ENCODE measurements around the gene CACNA1I. TPM values are rescaled to one million over a fixed set of nuclear protein-coding genes. Genes with fewer than 3 reads are reported as not detected.

CACNA1I gene
- total RNA-seq, 1 donor from 2014 or later, result 0.11 TPM

GRCh38 chr22:39596601-39597000, 26.0 kb downstream of the CACNA1I start:
- Histone ChIP-seq H2AFZ (ENCODE audit: low read depth, low read length) (no peak overlapping the region), H3K27me3 (ENCODE audit: insufficient read depth, low read length) (peaks cover 29% of the 10 kb centered on the region), H3K79me2 (ENCODE audit: insufficient read depth, low read length) (no peaks in the 10 kb centered on the region), H4K20me1 (ENCODE audit: insufficient read depth, low read length) (no peaks in the 10 kb centered on the region), H3K9ac (ENCODE audit: low read length) (no peak overlapping the region), H3K9me3 (ENCODE audit: insufficient read depth, low read depth, low read length) (no peaks in the 10 kb centered on the region), H3K4me2 (ENCODE audit: low read length) (no peak overlapping the region), H3K36me3 (ENCODE audit: insufficient read depth, low read length) (no peaks in the 10 kb centered on the region), H3K4me3 (ENCODE audit: insufficient read depth, low read depth, low read length) (no peak overlapping the region), H3K4me1 (ENCODE audit: insufficient read depth, low read length) (peaks cover 16% of the 10 kb centered on the region), H3K27ac (ENCODE audit: low read depth, low read length) (no peak overlapping the region)
- no peak overlapping the region for H3K4me3 Mint-ChIP-seq (ENCODE audit: unreplicated experiment)
- peaks cover 1% of the 10 kb centered on the region for H3K36me3 Mint-ChIP-seq (ENCODE audit: low read depth, unreplicated experiment)
- H3K27me3 Mint-ChIP-seq (ENCODE audit: low read depth, unreplicated experiment), result peaks cover 34% of the 10 kb centered on the region
- no peak for FAIRE-seq
- TF ChIP-seq EZH2 (IDR thresholded peaks at IDR 0.05; ENCODE audit: insufficient read depth, low read length), result no peak
- TF ChIP-seq, protein P1, sequence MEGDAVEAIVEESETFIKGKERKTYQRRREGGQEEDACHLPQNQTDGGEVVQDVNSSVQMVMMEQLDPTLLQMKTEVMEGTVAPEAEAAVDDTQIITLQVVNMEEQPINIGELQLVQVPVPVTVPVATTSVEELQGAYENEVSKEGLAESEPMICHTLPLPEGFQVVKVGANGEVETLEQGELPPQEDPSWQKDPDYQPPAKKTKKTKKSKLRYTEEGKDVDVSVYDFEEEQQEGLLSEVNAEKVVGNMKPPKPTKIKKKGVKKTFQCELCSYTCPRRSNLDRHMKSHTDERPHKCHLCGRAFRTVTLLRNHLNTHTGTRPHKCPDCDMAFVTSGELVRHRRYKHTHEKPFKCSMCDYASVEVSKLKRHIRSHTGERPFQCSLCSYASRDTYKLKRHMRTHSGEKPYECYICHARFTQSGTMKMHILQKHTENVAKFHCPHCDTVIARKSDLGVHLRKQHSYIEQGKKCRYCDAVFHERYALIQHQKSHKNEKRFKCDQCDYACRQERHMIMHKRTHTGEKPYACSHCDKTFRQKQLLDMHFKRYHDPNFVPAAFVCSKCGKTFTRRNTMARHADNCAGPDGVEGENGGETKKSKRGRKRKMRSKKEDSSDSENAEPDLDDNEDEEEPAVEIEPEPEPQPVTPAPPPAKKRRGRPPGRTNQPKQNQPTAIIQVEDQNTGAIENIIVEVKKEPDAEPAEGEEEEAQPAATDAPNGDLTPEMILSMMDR (IDR thresholded peaks at IDR 0.05; ENCODE audit: insufficient read depth, low read depth, low read length), result no peak
- no peak overlapping the region for H3K27ac Mint-ChIP-seq (ENCODE audit: unreplicated experiment)
- no peak for DNase-seq (ENCODE audit: low read depth)
- H3K9me3 Mint-ChIP-seq (ENCODE audit: unreplicated experiment), result peaks cover 2% of the 10 kb centered on the region
- H3K4me1 Mint-ChIP-seq (ENCODE audit: low read depth, unreplicated experiment), result peaks cover 18% of the 10 kb centered on the region

DNA sequence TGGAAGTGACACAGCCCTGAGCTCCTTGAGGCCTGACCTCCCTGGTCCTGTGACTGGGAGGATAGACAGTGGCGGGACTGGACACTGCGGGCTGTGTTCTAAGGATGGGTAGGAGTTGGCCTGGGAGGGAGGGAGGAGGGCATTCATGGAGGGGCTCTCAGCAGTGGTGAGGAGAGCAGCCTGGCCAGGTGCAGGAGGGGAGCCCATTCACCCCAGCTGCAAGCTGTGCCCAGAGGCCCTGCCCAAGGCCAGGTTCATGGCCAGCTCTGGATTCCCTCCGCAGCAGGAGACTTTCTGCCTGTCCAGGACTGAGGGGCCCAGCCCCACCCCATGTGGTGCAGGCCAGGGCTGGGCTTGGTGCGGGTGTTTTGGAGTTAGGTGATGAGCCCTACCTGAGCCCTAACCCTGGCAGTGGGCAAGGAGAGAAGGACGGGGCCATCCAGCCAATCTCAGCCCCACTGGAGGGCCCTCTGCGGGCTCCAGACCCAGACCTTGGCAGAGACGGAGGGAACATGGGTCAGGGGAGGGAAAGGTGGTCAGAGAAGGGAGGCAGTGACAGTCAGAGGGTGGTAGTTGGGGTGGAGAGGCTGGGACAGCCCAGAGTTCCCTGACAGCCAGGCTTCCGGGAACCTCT, 26.8 kb downstream of the CACNA1I start:
- no peak overlapping the region for H3K4me3 Mint-ChIP-seq (ENCODE audit: unreplicated experiment)
- peaks cover 37% of the 10 kb centered on the region for H3K27me3 Mint-ChIP-seq (ENCODE audit: low read depth, unreplicated experiment)
- H3K27ac Mint-ChIP-seq (ENCODE audit: unreplicated experiment), result no peak overlapping the region
- H4K20me1 ChIP-seq (ENCODE audit: insufficient read depth, low read length), result no peaks in the 10 kb centered on the region
- H3K36me3 ChIP-seq (ENCODE audit: insufficient read depth, low read length), result no peaks in the 10 kb centered on the region
- H3K79me2 ChIP-seq (ENCODE audit: insufficient read depth, low read length), result no peaks in the 10 kb centered on the region
- FAIRE-seq (no peak), DNase-seq (ENCODE audit: low read depth) (no peak)
- peaks cover 12% of the 10 kb centered on the region for H3K4me1 ChIP-seq (ENCODE audit: insufficient read depth, low read length)
- no peak overlapping the region for H3K4me2 ChIP-seq (ENCODE audit: low read length)
- H3K9ac ChIP-seq (ENCODE audit: low read length), result no peak overlapping the region
- TF ChIP-seq, protein P1 (IDR thresholded peaks at IDR 0.05; ENCODE audit: insufficient read depth, low read depth, low read length), result no peak
- no peak for TF ChIP-seq EZH2 (IDR thresholded peaks at IDR 0.05; ENCODE audit: insufficient read depth, low read length)
- no peak overlapping the region for H2AFZ ChIP-seq (ENCODE audit: low read depth, low read length)
- peaks cover 29% of the 10 kb centered on the region for H3K27me3 ChIP-seq (ENCODE audit: insufficient read depth, low read length)
- H3K4me1 Mint-ChIP-seq (ENCODE audit: low read depth, unreplicated experiment), result peaks cover 14% of the 10 kb centered on the region
- no peaks in the 10 kb centered on the region for H3K9me3 ChIP-seq (ENCODE audit: insufficient read depth, low read depth, low read length)
- no peak overlapping the region for H3K4me3 ChIP-seq (ENCODE audit: insufficient read depth, low read depth, low read length)
- H3K36me3 Mint-ChIP-seq (ENCODE audit: low read depth, unreplicated experiment), result peaks cover 1% of the 10 kb centered on the region
- H3K9me3 Mint-ChIP-seq (ENCODE audit: unreplicated experiment), result peaks cover 4% of the 10 kb centered on the region
- no peak overlapping the region for H3K27ac ChIP-seq (ENCODE audit: low read depth, low read length)

Measured in astrocyte (in vitro differentiated cells and primary cell).